OCI-LY1 (cell line): ENCODE results near the gene FGF14.
"Not testable (repeated sequence)": the region's sequence is repeated elsewhere in the genome, so short reads cannot be mapped to it uniquely, and the experiment has no call there.

ENCODE experiments used
- CTCF ChIP-seq: fragments of 200-600 bp; sonication (generic), shearing (Covaris generic); IDR thresholded peaks from 2 replicates; pipeline ENCODE4 v1.5.1; 2017; ENCODE audit warnings: mild to moderate bottlenecking, antibody characterized with exemption, low read length, moderate library complexity, mixed read lengths
- EZH2 ChIP-seq: fragments of 200-600 bp; sonication (generic), shearing (Covaris generic); IDR thresholded peaks from 2 replicates; pipeline ENCODE4 v1.8.0; 2017; ENCODE audit warnings: borderline replicate concordance, mixed run types, mild to moderate bottlenecking, antibody characterized with exemption, low read length, moderate library complexity, mixed read lengths

- TF ChIP-seq EZH2, CTCF: not testable (repeated sequence)
Observed at GRCh38 chr13:102093288-102093687, 308.6 kb downstream of the FGF14 start.
